SU-DHL-6 (cell line): ENCODE data around the gene LRRC7.

Source experiments
- H2AFZ ChIP-seq: fragments of 200-600 bp; sonication (generic); 2 replicates; pipeline ENCODE4 v1.6.1; 2014; ENCODE audit warnings: low read depth, mild to moderate bottlenecking, moderate library complexity, mixed read lengths, antibody characterized with exemption, low read length; ENCODE audit not compliant: severe bottlenecking
- H3F3A ChIP-seq: fragments of 200-600 bp; shearing (Covaris generic); 2 replicates; pipeline ENCODE4 v1.6.0; 2016; ENCODE audit warnings: antibody characterized with exemption, mild to moderate bottlenecking; ENCODE audit not compliant: insufficient read depth
- H3K27ac ChIP-seq: fragments of 200-600 bp; sonication (generic); 2 replicates; pipeline ENCODE4 v1.5.1; 2016; ENCODE audit warnings: low read depth, mild to moderate bottlenecking, low read length, moderate library complexity, mixed read lengths
- H3K27me3 ChIP-seq: fragments of 200-600 bp; sonication (generic), shearing (Covaris generic); 2 replicates; pipeline ENCODE4 v1.6.0; 2014; ENCODE audit warnings: mild to moderate bottlenecking, low read length
- H3K36me3 ChIP-seq: fragments of 200-600 bp; sonication (generic); 2 replicates; pipeline ENCODE4 v1.6.1; 2014; ENCODE audit warnings: mild to moderate bottlenecking, low read length, mixed read lengths
- H3K4me2 ChIP-seq: fragments of 300-600, 200-600 bp; shearing (Covaris generic), sonication (generic); 2 replicates; pipeline ENCODE4 v1.6.0; 2014; ENCODE audit warnings: low read length, low read depth, mild to moderate bottlenecking; ENCODE audit not compliant: poor library complexity, severe bottlenecking
- H3K4me3 ChIP-seq: fragments of 200-600 bp; sonication (generic); 2 replicates; pipeline ENCODE4 v1.5.1; 2014; ENCODE audit warnings: antibody characterized with exemption, low read length, mild to moderate bottlenecking, mixed read lengths; ENCODE audit not compliant: insufficient read depth, poor library complexity, severe bottlenecking
- H3K79me2 ChIP-seq: fragments of 200-600 bp; sonication (generic); 2 replicates; pipeline ENCODE4 v1.6.1; 2014; ENCODE audit warnings: mild to moderate bottlenecking, low read length, moderate library complexity; ENCODE audit not compliant: insufficient read depth
- H3K9ac ChIP-seq: fragments of 200-600 bp; sonication (generic); 2 replicates; pipeline ENCODE4 v1.7.0; 2014; ENCODE audit warnings: mild to moderate bottlenecking, low read length
- H3K9me2 ChIP-seq: fragments of 200-600 bp; sonication (generic); replicated peaks from 2 replicates; pipeline ENCODE4 v1.6.1; 2014; ENCODE audit warnings: low read length; ENCODE audit not compliant: insufficient read depth
- H3K9me3 ChIP-seq: fragments of 200-600 bp; sonication (generic); 2 replicates; pipeline ENCODE4 v1.6.1; 2014; ENCODE audit warnings: low read length, mixed read lengths; ENCODE audit not compliant: insufficient read depth
- H4K20me1 ChIP-seq: fragments of 200-600 bp; sonication (generic); 2 replicates; pipeline ENCODE4 v1.6.1; 2014; ENCODE audit warnings: low read depth, mild to moderate bottlenecking, antibody characterized with exemption, low read length, moderate library complexity, mixed read lengths
- CTCF ChIP-seq: fragments of 200-600 bp; sonication (generic); IDR thresholded peaks from one replicate; pipeline ENCODE4 v1.5.1; 2017; ENCODE audit warnings: antibody characterized with exemption, mild to moderate bottlenecking, low read length, moderate library complexity; ENCODE audit not compliant: insufficient read depth, poor library complexity, severe bottlenecking
- EZH2phosphoT487 ChIP-seq: fragments of 200-600 bp; sonication (generic), shearing (Covaris generic); conservative IDR thresholded peaks from 2 replicates; pipeline ENCODE4 v1.6.1; 2018; ENCODE audit warnings: mild to moderate bottlenecking, antibody characterized with exemption, low read length, moderate library complexity, mixed read lengths

LRRC7 gene

GRCh38 chr1:69998847-69999246 is 431.1 kb downstream of the LRRC7 start:
- H3K9ac ChIP-seq, result no peak overlapping the region
- H3K27ac ChIP-seq, result no peak overlapping the region
- H3F3A ChIP-seq, result no peaks in the 10 kb centered on the region
- H3K4me3 ChIP-seq, result no peak overlapping the region
- no peak for TF ChIP-seq EZH2phosphoT487
- no peak for TF ChIP-seq CTCF
- no peaks in the 10 kb centered on the region for H3K9me3 ChIP-seq
- H4K20me1 ChIP-seq, result no peaks in the 10 kb centered on the region
- H3K79me2 ChIP-seq, result no peaks in the 10 kb centered on the region
- H2AFZ ChIP-seq, result no peak overlapping the region
- no peaks in the 10 kb centered on the region for H3K9me2 ChIP-seq
- no peak overlapping the region for H3K4me2 ChIP-seq
- no peaks in the 10 kb centered on the region for H3K36me3 ChIP-seq
- no peaks in the 10 kb centered on the region for H3K27me3 ChIP-seq

DNA sequence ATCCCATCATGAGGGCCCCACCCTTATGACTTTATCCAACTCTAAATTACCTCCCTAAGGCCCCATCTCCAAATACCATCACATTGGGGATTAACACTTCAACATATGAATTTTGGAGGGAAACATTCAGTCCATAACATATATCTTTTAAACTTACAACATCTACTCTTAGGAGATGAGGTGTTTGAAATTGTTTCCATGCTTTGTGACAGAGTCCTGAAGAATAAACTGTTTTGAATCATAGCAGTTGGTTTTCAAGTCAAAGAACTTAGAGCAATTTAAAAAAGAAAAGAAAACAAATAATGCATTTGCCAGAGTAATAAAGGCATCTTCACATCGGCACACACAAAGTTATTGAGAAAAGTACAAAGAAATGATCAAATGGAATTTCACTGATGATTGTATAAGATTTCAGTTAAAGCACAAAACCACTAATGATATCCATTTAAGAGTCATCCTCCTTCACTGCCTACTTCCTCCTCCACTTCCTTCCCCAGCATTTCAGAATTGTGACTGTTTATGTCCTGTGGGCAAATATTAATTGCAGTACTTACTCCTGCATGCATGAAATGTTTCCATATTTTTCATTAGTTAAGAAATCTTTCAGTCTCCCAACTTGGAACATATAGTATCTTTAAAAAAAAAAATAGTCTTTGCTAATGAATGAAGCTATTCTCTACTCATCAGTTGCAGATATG is 435.6 kb downstream of the LRRC7 start:
- Histone ChIP-seq H3K9ac (no peak overlapping the region), H3K4me2 (no peak overlapping the region), H3K9me2 (no peaks in the 10 kb centered on the region), H3K4me3 (no peak overlapping the region), H3F3A (no peaks in the 10 kb centered on the region), H4K20me1 (no peaks in the 10 kb centered on the region), H3K27ac (no peak overlapping the region), H3K36me3 (no peaks in the 10 kb centered on the region), H3K79me2 (no peaks in the 10 kb centered on the region), H3K27me3 (no peaks in the 10 kb centered on the region), H2AFZ (no peak overlapping the region), H3K9me3 (no peaks in the 10 kb centered on the region)
- no peak for TF ChIP-seq CTCF
- no peak for TF ChIP-seq EZH2phosphoT487

DNA sequence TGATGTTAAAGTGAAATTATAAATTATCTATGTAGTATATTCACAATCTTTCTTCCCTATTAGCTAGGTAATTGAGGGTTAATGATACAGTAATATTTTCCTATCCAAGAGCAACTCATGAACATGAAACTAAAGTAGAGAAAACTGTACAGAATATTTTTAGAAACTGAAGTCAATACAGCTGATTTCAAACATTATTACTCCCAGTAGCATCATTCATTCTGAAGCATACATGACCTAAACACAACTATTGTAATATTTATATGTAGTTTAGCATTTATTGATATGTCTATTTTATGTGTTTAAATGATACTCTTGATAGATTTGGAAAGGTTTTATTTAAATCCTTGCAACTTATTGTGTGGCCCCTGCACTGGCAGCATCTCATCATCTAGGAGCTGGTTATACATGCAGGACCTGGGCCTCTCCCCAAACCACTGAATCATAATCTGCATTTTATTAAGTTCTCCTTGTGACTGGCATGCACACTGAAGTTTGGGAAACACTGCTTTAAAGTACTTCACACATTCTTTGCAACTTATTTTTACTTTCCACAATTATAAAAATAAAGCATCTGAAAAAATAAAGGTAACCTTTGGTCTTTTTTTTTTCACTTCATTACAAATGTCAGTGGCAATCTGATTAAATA is 437.8 kb downstream of the LRRC7 start:
- Histone ChIP-seq H3K9me2 (no peaks in the 10 kb centered on the region), H3K27me3 (no peaks in the 10 kb centered on the region), H3K9ac (no peak overlapping the region), H3K4me2 (no peak overlapping the region), H3K36me3 (no peaks in the 10 kb centered on the region), H3K27ac (no peak overlapping the region), H4K20me1 (no peaks in the 10 kb centered on the region), H2AFZ (no peak overlapping the region), H3K4me3 (no peak overlapping the region), H3K79me2 (no peaks in the 10 kb centered on the region), H3F3A (no peaks in the 10 kb centered on the region), H3K9me3 (no peaks in the 10 kb centered on the region)
- TF ChIP-seq EZH2phosphoT487 (no peak), CTCF (no peak)
